A549 (cell line): ENCODE results near the gene PUDP. TPM values are rescaled to one million over a fixed set of nuclear protein-coding genes. Genes with fewer than 3 reads are reported as not detected.

Experiments
- ATAC-seq, 2 experiments: fragments of 200-7000 bp in 1 of 2; fragments of >200 bp in 1 of 2; cut with Nextera tagmentation in 1 of 2; cut with Tn5 transposase in 1 of 2; 3 replicates each; pipeline versions ENCODE4 v1.8.0 to v1.9.1; 2018 to 2020; ENCODE audit warnings: mild to moderate bottlenecking in 1 of 2, moderate library complexity in 1 of 2
- CTCF ChIA-PET: fragments of 300-600 bp; sonication (Branson Sonifier 250); formaldehyde crosslinking; extraction: SDS; loops from one replicate; lab custom pipeline; 2021; ENCODE audit warnings: antibody characterized with exemption, inconsistent platforms; lab: Yijun Ruan, JAX
- POLR2A ChIA-PET: fragments of 350-600 bp; formaldehyde crosslinking; extraction: SDS; loops from one replicate; lab custom pipeline; 2021; ENCODE audit warnings: antibody characterized with exemption, inconsistent platforms; lab: Yijun Ruan, JAX
- DNase-seq, 2 experiments: peaks; one replicate each; pipeline versions ENCODE4 v3.0.0 to v3.0.0-alpha.2; 2011 to 2016; ENCODE audit warnings: low read depth in 1 of 2, low spot score in 1 of 2
- FAIRE-seq: peaks from 2 replicates; lab custom pipeline; 2011; peaks lifted over from hg19 to GRCh38; lab: Jason Lieb, UNC
- H3K27ac ChIP-seq, 2 experiments: fragments of >200 bp; sonication (Bioruptor Twin); formaldehyde crosslinking; 3 replicates each; pipeline ENCODE4 v1.5.1; 2016 to 2017
- H3K4me1 ChIP-seq: fragments of >200 bp; sonication (Bioruptor Twin); formaldehyde crosslinking; 3 replicates; pipeline ENCODE4 v1.6.1; 2016
- H3K4me2 ChIP-seq: fragments of >200 bp; sonication (Bioruptor Twin); formaldehyde crosslinking; 3 replicates; pipeline ENCODE4 v1.6.1; 2016
- H3K4me3 ChIP-seq: fragments of >200 bp; sonication (Bioruptor Twin); formaldehyde crosslinking; 3 replicates; pipeline ENCODE4 v1.5.1; 2016
- H3K9me3 ChIP-seq: fragments of >200 bp; sonication (Bioruptor Twin); formaldehyde crosslinking; 3 replicates; pipeline ENCODE4 v1.6.1; 2016
- ATOH8 ChIP-seq: fragments of 250-450 bp; sonication (Bioruptor Pico); IDR thresholded peaks from 2 replicates; pipeline ENCODE4 v1.5.0; 2020; ENCODE audit warnings: low read depth, mild to moderate bottlenecking, moderate library complexity
- CBX2 ChIP-seq: fragments of 200-600 bp; sonication (generic); IDR thresholded peaks from 2 replicates; pipeline ENCODE4 v1.6.1; 2016; ENCODE audit warnings: low read depth, mild to moderate bottlenecking, borderline replicate concordance
- CBX8 ChIP-seq: fragments of 200-600 bp; sonication (generic); IDR thresholded peaks from 2 replicates; pipeline ENCODE4 v1.6.1; 2016
- CHD2 ChIP-seq: fragments of 150-350 bp; IDR thresholded peaks from 2 replicates; pipeline ENCODE4 v1.6.1; 2014; ENCODE audit warnings: low read length; ENCODE audit not compliant: partially characterized antibody
- CHD4 ChIP-seq: fragments of 200-600 bp; sonication (generic); IDR thresholded peaks from 2 replicates; pipeline ENCODE4 v1.6.1; 2016; ENCODE audit warnings: antibody characterized with exemption, mild to moderate bottlenecking, borderline replicate concordance
- E2F6 ChIP-seq: IDR thresholded peaks from 2 replicates; pipeline ENCODE4 v1.6.1; 2012; ENCODE audit warnings: low read depth, borderline replicate concordance
- EHF ChIP-seq: fragments of 250-450 bp; sonication (Bioruptor Pico); IDR thresholded peaks from 2 replicates; pipeline ENCODE4 v1.5.0; 2020; ENCODE audit warnings: mild to moderate bottlenecking
- EHMT2 ChIP-seq: fragments of 200-600 bp; sonication (generic); IDR thresholded peaks from 2 replicates; pipeline ENCODE4 v1.6.1; 2016; ENCODE audit warnings: antibody characterized with exemption, low read depth, mild to moderate bottlenecking, moderate library complexity
- FOXS1 ChIP-seq: fragments of 250-450 bp; sonication (Bioruptor Pico); IDR thresholded peaks from 2 replicates; pipeline ENCODE4 v1.5.0; 2020; ENCODE audit warnings: mild to moderate bottlenecking, moderate library complexity
- HOXA7 ChIP-seq: fragments of 250-450 bp; sonication (Bioruptor Pico); IDR thresholded peaks from 2 replicates; pipeline ENCODE4 v1.5.0; 2020; ENCODE audit warnings: mild to moderate bottlenecking, moderate library complexity
- HOXB5 ChIP-seq: fragments of 250-450 bp; sonication (Bioruptor Pico); IDR thresholded peaks from 2 replicates; pipeline ENCODE4 v1.5.0; 2020; ENCODE audit warnings: mild to moderate bottlenecking, moderate library complexity
- JUN ChIP-seq, 2 experiments: fragments of >200 bp; sonication (Bioruptor Twin); formaldehyde crosslinking; IDR thresholded peaks; 2 replicates in 1 of 2; 3 replicates in 1 of 2; pipeline ENCODE4 v1.6.1; 2016 to 2017
- KDM5A ChIP-seq: fragments of 200-600 bp; sonication (generic); IDR thresholded peaks from 2 replicates; pipeline ENCODE4 v1.6.1; 2016; ENCODE audit warnings: antibody characterized with exemption, mild to moderate bottlenecking
- MAFK ChIP-seq: fragments of 450-650 bp; IDR thresholded peaks from 2 replicates; pipeline ENCODE4 v1.6.1; 2014; ENCODE audit not compliant: partially characterized antibody
- MAZ ChIP-seq: fragments of 150-350 bp; IDR thresholded peaks from 2 replicates; pipeline ENCODE4 v1.6.1; 2014; ENCODE audit warnings: antibody characterized with exemption, low read depth, low read length, borderline replicate concordance
- NFE2L2 ChIP-seq: fragments of 150-350 bp; conservative IDR thresholded peaks from 2 replicates; pipeline ENCODE4 v1.6.1; 2014; ENCODE audit warnings: low read length
- NPAS2 ChIP-seq: fragments of 250-450 bp; sonication (Bioruptor Pico); IDR thresholded peaks from 2 replicates; pipeline ENCODE4 v1.8.0; 2022; ENCODE audit warnings: mild to moderate bottlenecking, moderate library complexity, borderline replicate concordance
- NR3C1 ChIP-seq: fragments of >200 bp; sonication (Bioruptor Twin); formaldehyde crosslinking; IDR thresholded peaks from 3 replicates; pipeline ENCODE4 v1.6.1; 2017
- PBX3 ChIP-seq: IDR thresholded peaks from 2 replicates; pipeline ENCODE4 v1.6.1; 2012
- PHF8 ChIP-seq: fragments of 200-600 bp; sonication (generic); IDR thresholded peaks from 2 replicates; pipeline ENCODE4 v1.6.1; 2016; ENCODE audit warnings: low read depth, mild to moderate bottlenecking, antibody characterized with exemption, moderate library complexity, borderline replicate concordance
- SREBF2 ChIP-seq: fragments of 450-650 bp; IDR thresholded peaks from 2 replicates; pipeline ENCODE4 v1.6.1; 2014; ENCODE audit warnings: mild to moderate bottlenecking, moderate library complexity
- TP53 ChIP-seq: fragments of 250-450 bp; sonication (Bioruptor Pico); IDR thresholded peaks from 2 replicates; pipeline ENCODE4 v1.5.0; 2021; ENCODE audit warnings: mild to moderate bottlenecking, moderate library complexity
- ZC3H11A ChIP-seq: fragments of 450-650 bp; IDR thresholded peaks from 2 replicates; pipeline ENCODE4 v1.6.1; 2014; ENCODE audit warnings: antibody characterized with exemption, mild to moderate bottlenecking
- ZNF302 ChIP-seq: fragments of 250-450 bp; sonication (Bioruptor Pico); IDR thresholded peaks from 2 replicates; pipeline ENCODE4 v1.9.0; 2021; ENCODE audit warnings: inconsistent platforms, mild to moderate bottlenecking, moderate library complexity
- WGBS: methylation state at CpG from one replicate; pipeline ENCODE4 v1.1.6; 2017; ENCODE audit errors: missing lambda C conversion rate; 5-methylcytosine and 5-hydroxymethylcytosine counted together
- polyA plus RNA-seq, 4 experiments: library from polyadenylated mRNA; depleted of rRNA in 3 of 4; stranded (reverse); fragments of >200 nt; fragmentation: RNase III in 1 of 4; extraction: RNeasy Plus Mini Kit Qiagen cat#74134 plus additional on column Dnase treatment in 1 of 4; gene quantifications; 2 replicates in 3 of 4; 3 replicates in 1 of 4; pipeline ENCODE4 v1.2.3, GENCODE V29; 2011 to 2017

Gene PUDP
- polyA plus RNA-seq, 2 of the 4 experiments (the other 2 are of a cell fraction): 26.2 to 50.7 TPM

GRCh38 chrX:7127056-7127455, 20.9 kb downstream of the PUDP start:
- no peak overlapping the region for H3K27ac ChIP-seq
- TF ChIP-seq CHD4 (no peak), CBX2 (no peak), HOXA7 (CRISPR knock-in tag) (no peak), ZC3H11A (no peak), MAFK (no peak), KDM5A (no peak), EHF (CRISPR knock-in tag) (no peak), FOXS1 (CRISPR knock-in tag) (no peak), EHMT2 (no peak), E2F6 (no peak), SREBF2 (no peak)
- peaks cover 3% of the 10 kb centered on the region for H3K4me1 ChIP-seq
- POLR2A ChIA-PET: interaction anchor here (0.6 kb wide), 1 partner anchor 20 kb away, joined by 3 read pairs; no protein-coding TSS in a partner anchor
- H3K9me3 ChIP-seq: no peaks in the 10 kb centered on the region
- no peak overlapping the region for H3K4me3 ChIP-seq
- DNase-seq: no peak
- no peak for ATAC-seq
- no peak overlapping the region for H3K4me2 ChIP-seq
- CTCF ChIA-PET: no interaction called here
- FAIRE-seq: no peak
- 93% methylated on average over 2 of the region's 2 CpGs for WGBS

GRCh38 chrX:7120878-7121219, 27.1 kb downstream of the PUDP start:
- Histone ChIP-seq H3K9me3 (no peaks in the 10 kb centered on the region), H3K4me3 (no peak overlapping the region), H3K4me1 (peaks cover 19% of the 10 kb centered on the region), H3K4me2 (peak overlapping the region; percentile 67), H3K27ac (no peak overlapping the region)
- POLR2A ChIA-PET: no interaction called here
- DNase-seq (no peak), ATAC-seq (no peak; a peak in 2 of 6 replicates), FAIRE-seq (no peak)
- 15% methylated on average over 2 of the region's 2 CpGs for WGBS
- TF ChIP-seq HOXB5 (no peak), CBX8 (no peak), CHD4 (no peak), CHD2 (no peak), NFE2L2 (no peak), MAZ (no peak), EHMT2 (no peak), PBX3 (no peak), ATOH8 (CRISPR knock-in tag) (no peak), NR3C1 (no peak), NPAS2 (CRISPR knock-in tag) (no peak), PHF8 (no peak), ZNF302 (no peak), JUN (IDR thresholded peaks at IDR 0.05) (no peak), TP53 (no peak)
- CTCF ChIA-PET: no interaction called here
